T-cell (primary cell): Measurements from ENCODE around the gene ANAPC16. TPM values are rescaled to one million over a fixed set of nuclear protein-coding genes. Genes with fewer than 3 reads are reported as not detected.

ENCODE experiments used
- ATAC-seq, 4 experiments: fragments of 200-7000 bp in 3 of 4; fragments of 150-1000 bp in 1 of 4; cut with Tn5 transposase; replicated peaks in 1 of 4; 1 replicate in 3 of 4; 2 replicates in 1 of 4; pipeline ENCODE4 v1.10.0; 2021; ENCODE audit warnings: moderate library complexity in 3 of 4, mild to moderate bottlenecking in 2 of 4, moderate number of reproducible peaks in 1 of 4
- CTCF ChIA-PET, 2 donors: fragments of 300-600 bp; sonication (Branson Sonifier 250); formaldehyde crosslinking; loops; one replicate each; lab custom pipeline; 2022; ENCODE audit warnings: antibody characterized with exemption in 2 of 2; lab: Charles Lee
- POLR2A ChIA-PET, 2 donors: fragments of 300-600 bp; sonication (Branson Sonifier 250); formaldehyde crosslinking; loops; one replicate each; lab custom pipeline; 2022; ENCODE audit warnings: antibody characterized with exemption in 2 of 2; lab: Charles Lee
- DNase-seq, 35 experiments: peaks; one replicate each; pipeline versions ENCODE4 v3.0.0 to v3.0.0-alpha.2; 2013 to 2023
- H3K27ac ChIP-seq: one replicate; pipeline ENCODE4 v1.5.1; 2013; ENCODE audit warnings: low read length
- H3K27me3 ChIP-seq, 2 experiments: replicated peaks in 1 of 2; 1 replicate in 1 of 2; 2 replicates in 1 of 2; pipeline versions ENCODE4 v1.6.1 to v1.7.0; 2013; ENCODE audit warnings: low read length in 1 of 2, mixed read lengths in 1 of 2; ENCODE audit not compliant: control insufficient read depth in 2 of 2, insufficient read depth in 2 of 2; ENCODE audit errors: extremely low read depth in 1 of 2
- H3K36me3 ChIP-seq, 2 donors: 1 replicate in 1 of 2; 2 replicates in 1 of 2; pipeline versions ENCODE4 v1.6.1 to v1.7.0; 2013; ENCODE audit warnings: low read length in 1 of 2; ENCODE audit not compliant: control insufficient read depth in 2 of 2, insufficient read depth in 1 of 2; ENCODE audit errors: extremely low read depth in 1 of 2
- H3K4me1 ChIP-seq, 2 experiments: 1 replicate in 1 of 2; 2 replicates in 1 of 2; pipeline versions ENCODE4 v1.6.1 to v1.7.0; 2013; ENCODE audit warnings: low read length in 2 of 2, mixed read lengths in 1 of 2; ENCODE audit not compliant: insufficient read depth in 2 of 2, control insufficient read depth in 1 of 2; ENCODE audit errors: extremely low read depth in 1 of 2
- H3K4me3 ChIP-seq, 2 donors: 1 replicate in 1 of 2; 2 replicates in 1 of 2; pipeline versions ENCODE4 v1.5.1 to v1.7.0; 2013; ENCODE audit warnings: mild to moderate bottlenecking in 2 of 2, low read length in 1 of 2, moderate library complexity in 1 of 2; ENCODE audit not compliant: control insufficient read depth in 1 of 2; ENCODE audit errors: extremely low read depth in 1 of 2
- H3K9me3 ChIP-seq: 2 replicates; pipeline ENCODE4 v1.7.0; 2013
- H3K27ac Mint-ChIP-seq, 2 donors: one replicate each; pipeline ENCODE4 v1.8.0; 2020 to 2021; ENCODE audit warnings: mild to moderate bottlenecking in 2 of 2, mixed read lengths in 2 of 2
- H3K27me3 Mint-ChIP-seq, 2 donors: one replicate each; pipeline ENCODE4 v1.8.0; 2021 to 2022; ENCODE audit warnings: mixed read lengths in 2 of 2
- H3K36me3 Mint-ChIP-seq: one replicate; pipeline ENCODE4 v1.8.0; 2021; ENCODE audit warnings: mixed read lengths
- H3K4me1 Mint-ChIP-seq, 3 donors: one replicate each; pipeline ENCODE4 v1.8.0; 2020 to 2022; ENCODE audit warnings: mixed read lengths in 3 of 3, mild to moderate bottlenecking in 1 of 3
- H3K4me3 Mint-ChIP-seq, 3 donors: one replicate each; pipeline ENCODE4 v1.8.0; 2020 to 2022; ENCODE audit warnings: mild to moderate bottlenecking in 3 of 3, mixed read lengths in 3 of 3, moderate library complexity in 3 of 3
- H3K9me3 Mint-ChIP-seq, 3 donors: one replicate each; pipeline ENCODE4 v1.8.0; 2020 to 2022; ENCODE audit warnings: mixed read lengths in 3 of 3
- WGBS: methylation state at CpG from one replicate; pipeline ENCODE4 v1.1.5; 2013; ENCODE audit warnings: missing lambda C conversion rate; ENCODE audit not compliant: insufficient coverage; 5-methylcytosine and 5-hydroxymethylcytosine counted together
- total RNA-seq, 35 experiments: library from RNA in 6 of 35; stranded (reverse) in 6 of 35; fragments of 120-200 nt in 1 of 35; gene quantifications; one replicate each; pipeline versions ENCODE4 v1.2.1 to v1.2.4 and lab custom pipeline; 2013 to 2026

Gene ANAPC16
- total RNA-seq, 5 donors from 2014 or later (not counting 1 experiment from before 2014, with no cell fraction given), result 97.9 to 119 (median 106) TPM

GRCh38 chr10:72259491-72260238 lies 43.9 kb downstream of the ANAPC16 start:
- Histone ChIP-seq H3K27ac (peak overlapping the region; percentile 84), H3K27me3 (no peaks in the 10 kb centered on the region), H3K4me3 (no peak overlapping the region), H3K36me3 (no peaks in the 10 kb centered on the region), H3K4me1 (peaks cover 33 to 80% of the 10 kb centered on the region in 2 experiments), H3K9me3 (no peaks in the 10 kb centered on the region)
- DNase-seq (no peak), ATAC-seq (no peak)
- WGBS, result 54% methylated on average over 2 of the region's 5 CpGs
- Mint-ChIP-seq H3K4me3 (peak overlapping the region; percentile 86 to 87 (median 87)), H3K27me3 (no peaks in the 10 kb centered on the region), H3K4me1 (peaks cover 69 to 76% (median 73%) of the 10 kb centered on the region in 3 donors), H3K36me3 (no peaks in the 10 kb centered on the region), H3K9me3 (no peaks in the 10 kb centered on the region), H3K27ac (peak overlapping the region; percentile 94 to 98)
- ChIA-PET POLR2A (interaction anchor here in 1 of 2 donors (0.7 to 1.4 kb wide), 3 partner anchors 10 to 38 kb away, joined by 4 to 6 read pairs (median 4); no protein-coding TSS in a partner anchor), CTCF (interaction anchor here (0.5 to 2.0 kb wide), 7 partner anchors 11 to 211 kb away, joined by 3 to 15 read pairs (median 3); partner anchors contain the start of gene DDIT4 (in 1 of the 2))

GRCh38 chr10:72260239-72260975 lies 44.6 kb downstream of the ANAPC16 start:
- H3K36me3 Mint-ChIP-seq, result no peaks in the 10 kb centered on the region
- H3K9me3 Mint-ChIP-seq, result no peaks in the 10 kb centered on the region
- DNase-seq, result peak; percentile 53 to 88 (median 74)
- Histone ChIP-seq H3K4me1 (peaks cover 28 to 75% of the 10 kb centered on the region in 2 experiments), H3K27me3 (no peaks in the 10 kb centered on the region), H3K4me3 (peak overlapping the region; percentile 62), H3K9me3 (no peaks in the 10 kb centered on the region), H3K27ac (peak overlapping the region; percentile 84), H3K36me3 (no peaks in the 10 kb centered on the region)
- ATAC-seq, result peak; percentile 74 to 81 (median 76)
- H3K4me1 Mint-ChIP-seq, result peaks cover 67 to 72% (median 71%) of the 10 kb centered on the region in 3 donors
- POLR2A ChIA-PET, result interaction anchor here (0.5 to 1.6 kb wide), 10 partner anchors 9 to 834 kb away, joined by 3 to 6 read pairs (median 4); partner anchors contain the start of gene DDIT4 (in 1 of the 2)
- peak overlapping the region; percentile 94 to 98 for H3K27ac Mint-ChIP-seq
- peak overlapping the region; percentile 86 to 87 (median 87) for H3K4me3 Mint-ChIP-seq
- no peaks in the 10 kb centered on the region for H3K27me3 Mint-ChIP-seq
- 4% methylated on average over 9 of the region's 19 CpGs for WGBS
- CTCF ChIA-PET, result interaction anchor here (0.5 to 2.0 kb wide), 16 partner anchors 11 to 836 kb away, joined by 3 to 15 read pairs (median 4); partner anchors contain the start of genes DDIT4 (in 1 of the 2) and P4HA1 (in 1 of the 2)

DNA sequence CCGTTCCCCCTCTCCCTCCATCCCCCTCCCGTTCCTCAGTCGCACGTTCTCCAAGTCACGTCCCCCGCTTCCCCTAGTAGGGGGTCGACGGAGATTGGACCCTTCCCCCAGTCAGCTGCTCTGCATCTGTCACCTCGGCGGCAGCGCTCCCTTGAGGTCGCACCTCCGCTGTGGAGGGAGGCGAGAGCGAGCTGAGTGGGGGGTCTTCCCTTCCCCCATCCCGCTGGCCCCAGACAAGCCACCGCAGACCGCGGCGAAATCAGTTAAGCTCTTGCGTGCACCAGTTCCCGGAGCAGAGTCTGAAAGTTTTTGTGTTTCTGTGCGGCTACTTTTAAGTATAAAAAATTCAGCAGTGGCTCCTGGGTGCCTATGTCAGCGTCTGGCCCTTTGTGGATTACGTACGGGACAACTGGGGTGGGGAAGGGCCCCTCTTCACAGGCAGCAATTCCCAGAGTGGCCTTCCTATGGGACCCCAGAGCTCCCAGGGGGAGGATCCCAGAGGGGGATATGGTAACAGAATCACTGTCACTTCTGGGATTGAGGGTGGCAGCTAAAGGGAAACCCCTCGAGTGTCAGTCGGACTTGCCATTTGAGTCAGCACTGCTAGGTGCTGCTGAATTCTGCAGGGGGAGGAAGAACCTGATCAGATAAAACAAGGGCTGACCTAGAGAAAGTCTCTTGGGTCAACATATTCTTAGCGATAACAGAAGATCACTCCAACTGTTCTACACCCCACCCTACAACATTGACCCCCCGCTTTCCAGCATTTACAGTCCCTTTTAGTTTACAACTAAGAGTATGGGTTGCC lies 45.4 kb downstream of the ANAPC16 start:
- ATAC-seq (peak; percentile 20 to 48 (median 38)), DNase-seq (peak in 25 of 35 experiments; percentile 23 to 80 (median 54))
- Mint-ChIP-seq H3K4me3 (peak overlapping the region; percentile 86 to 87 (median 87)), H3K27ac (peak overlapping the region; percentile 94), H3K27me3 (no peaks in the 10 kb centered on the region), H3K9me3 (no peaks in the 10 kb centered on the region), H3K4me1 (peaks cover 64 to 67% (median 64%) of the 10 kb centered on the region in 3 donors), H3K36me3 (no peaks in the 10 kb centered on the region)
- H3K27me3 ChIP-seq, result no peaks in the 10 kb centered on the region
- ChIA-PET POLR2A (interaction anchor here (0.5 to 1.6 kb wide), 11 partner anchors 9 to 834 kb away, joined by 3 to 6 read pairs (median 3); partner anchors contain the start of gene DDIT4 (in 1 of the 2)), CTCF (interaction anchor here (0.6 to 2.0 kb wide), 13 partner anchors 12 to 836 kb away, joined by 3 to 15 read pairs (median 5); partner anchors contain the start of genes DDIT4 (in 1 of the 2) and P4HA1 (in 1 of the 2))
- H3K9me3 ChIP-seq, result no peaks in the 10 kb centered on the region
- H3K4me3 ChIP-seq, result peak overlapping the region; percentile 62
- peak overlapping the region; percentile 84 for H3K27ac ChIP-seq
- H3K4me1 ChIP-seq, result peaks cover 28 to 70% of the 10 kb centered on the region in 2 experiments
- 0% methylated on average over 3 of the region's 30 CpGs for WGBS
- H3K36me3 ChIP-seq, result no peaks in the 10 kb centered on the region

DNA sequence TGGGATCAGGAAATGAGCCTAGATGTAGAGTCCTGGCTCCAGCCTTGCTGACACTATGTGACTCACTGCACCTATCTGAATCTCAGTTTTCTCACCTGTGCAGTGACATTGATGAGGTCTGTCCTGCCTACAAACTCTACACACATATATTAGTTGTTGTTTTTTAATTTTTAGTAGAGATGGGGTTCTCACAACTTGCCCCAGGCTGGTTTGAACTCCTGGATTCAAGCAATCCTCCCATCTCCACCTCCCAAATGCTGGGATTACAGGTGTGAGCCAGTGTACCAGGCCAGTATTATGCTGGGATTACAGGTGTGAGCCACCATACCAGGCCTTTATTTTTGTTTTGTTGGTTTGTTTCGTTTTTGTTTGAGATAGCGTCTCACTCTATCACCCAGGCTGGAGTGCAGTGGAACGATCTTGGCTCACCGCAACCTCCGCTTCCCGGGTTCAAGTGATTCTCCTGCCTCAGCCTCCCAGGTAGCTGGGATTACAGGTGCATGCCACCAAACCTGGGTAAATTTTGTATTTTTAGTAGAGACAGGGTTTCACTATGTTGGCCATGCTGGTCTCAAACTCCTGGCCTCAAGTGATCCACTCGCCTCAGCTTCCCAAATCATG lies 46.1 kb downstream of the ANAPC16 start:
- H3K27me3 ChIP-seq, result no peaks in the 10 kb centered on the region
- H3K4me1 ChIP-seq, result peaks cover 26 to 64% of the 10 kb centered on the region in 2 experiments
- no peaks in the 10 kb centered on the region for H3K36me3 ChIP-seq
- ATAC-seq (peak in 3 of 4 experiments; percentile 12 to 14 (median 13)), DNase-seq (peak in 1 of 35 experiments; percentile 56)
- no peaks in the 10 kb centered on the region for H3K9me3 Mint-ChIP-seq
- H3K4me3 Mint-ChIP-seq, result peak overlapping the region; percentile 86 to 87 (median 87)
- POLR2A ChIA-PET, result interaction anchor here (0.6 to 1.6 kb wide), 4 partner anchors 12 to 16 kb away, joined by 3 to 7 read pairs (median 6); no protein-coding TSS in a partner anchor
- WGBS, result no CpG with 5 or more reads among the region's 7 CpGs
- peaks cover 57 to 63% (median 61%) of the 10 kb centered on the region in 3 donors for H3K4me1 Mint-ChIP-seq
- CTCF ChIA-PET, result interaction anchor here in 1 of 2 donors (0.6 to 1.6 kb wide), 2 partner anchors 35 to 64 kb away, joined by 6 to 7 read pairs; no protein-coding TSS in a partner anchor
- no peaks in the 10 kb centered on the region for H3K36me3 Mint-ChIP-seq
- H3K9me3 ChIP-seq, result no peaks in the 10 kb centered on the region
- H3K27ac ChIP-seq, result peak overlapping the region; percentile 84
- peak overlapping the region; percentile 94 for H3K27ac Mint-ChIP-seq
- no peaks in the 10 kb centered on the region for H3K27me3 Mint-ChIP-seq
- H3K4me3 ChIP-seq, result peak overlapping the region in 1 of 2 donors; percentile 62

- WGBS, result 23% methylated on average over 3 of the region's 6 CpGs
- Histone ChIP-seq H3K9me3 (no peaks in the 10 kb centered on the region), H3K27me3 (no peaks in the 10 kb centered on the region), H3K4me3 (no peak overlapping the region), H3K4me1 (peaks cover 26 to 56% of the 10 kb centered on the region in 2 experiments), H3K36me3 (no peaks in the 10 kb centered on the region), H3K27ac (peak overlapping the region; percentile 39)
- H3K9me3 Mint-ChIP-seq, result no peaks in the 10 kb centered on the region
- peak in 26 of 35 experiments; percentile 21 to 81 (median 41) for DNase-seq
- ATAC-seq, result peak in 1 of 4 experiments; percentile 21
- ChIA-PET POLR2A (interaction anchor here (0.6 to 1.0 kb wide), 4 partner anchors 10 to 197 kb away, joined by 3 to 10 read pairs (median 4); no protein-coding TSS in a partner anchor), CTCF (interaction anchor here in 1 of 2 donors (0.5 kb wide), 1 partner anchor 175 kb away, joined by 4 read pairs; no protein-coding TSS in a partner anchor)
- H3K36me3 Mint-ChIP-seq, result no peaks in the 10 kb centered on the region
- H3K27me3 Mint-ChIP-seq, result no peaks in the 10 kb centered on the region
- H3K4me3 Mint-ChIP-seq, result peak overlapping the region in 2 of 3 donors; percentile 21 to 75
- H3K4me1 Mint-ChIP-seq, result peaks cover 47 to 55% (median 53%) of the 10 kb centered on the region in 3 donors
- H3K27ac Mint-ChIP-seq, result peak overlapping the region; percentile 89 to 92
Observed at GRCh38 chr10:72263613-72264241, 47.9 kb downstream of the ANAPC16 start.
